Retinal pigment epithelial cell (primary cell): Measurements from ENCODE around the gene FAM241B.

Experiments used
- DNase-seq: peaks from one replicate; pipeline ENCODE4 v3.0.0-alpha.2; 2010; ENCODE audit warnings: low read depth
- H3K4me3 ChIP-seq: 2 replicates; pipeline ENCODE4 v1.5.1; 2011; ENCODE audit warnings: mild to moderate bottlenecking, low read length, control low read depth, moderate library complexity
- TF ChIP-seq, protein P1 (sequence below): conservative IDR thresholded peaks from 2 replicates; pipeline ENCODE4 v1.5.1; 2011; ENCODE audit warnings: low read depth, low read length, control low read depth, inconsistent platforms

Gene FAM241B

GRCh38 chr10:69629897-69630650 lies at the start of gene FAM241B:
Gene FAM241B (plus strand): TSS chr10:69630247. CDS start chr10:69631744, 1,497 bp downstream.
- H3K4me3 ChIP-seq = peak within 1 kb of the TSS; percentile 52
- DNase-seq = peak; percentile 9
- TF ChIP-seq, protein P1, sequence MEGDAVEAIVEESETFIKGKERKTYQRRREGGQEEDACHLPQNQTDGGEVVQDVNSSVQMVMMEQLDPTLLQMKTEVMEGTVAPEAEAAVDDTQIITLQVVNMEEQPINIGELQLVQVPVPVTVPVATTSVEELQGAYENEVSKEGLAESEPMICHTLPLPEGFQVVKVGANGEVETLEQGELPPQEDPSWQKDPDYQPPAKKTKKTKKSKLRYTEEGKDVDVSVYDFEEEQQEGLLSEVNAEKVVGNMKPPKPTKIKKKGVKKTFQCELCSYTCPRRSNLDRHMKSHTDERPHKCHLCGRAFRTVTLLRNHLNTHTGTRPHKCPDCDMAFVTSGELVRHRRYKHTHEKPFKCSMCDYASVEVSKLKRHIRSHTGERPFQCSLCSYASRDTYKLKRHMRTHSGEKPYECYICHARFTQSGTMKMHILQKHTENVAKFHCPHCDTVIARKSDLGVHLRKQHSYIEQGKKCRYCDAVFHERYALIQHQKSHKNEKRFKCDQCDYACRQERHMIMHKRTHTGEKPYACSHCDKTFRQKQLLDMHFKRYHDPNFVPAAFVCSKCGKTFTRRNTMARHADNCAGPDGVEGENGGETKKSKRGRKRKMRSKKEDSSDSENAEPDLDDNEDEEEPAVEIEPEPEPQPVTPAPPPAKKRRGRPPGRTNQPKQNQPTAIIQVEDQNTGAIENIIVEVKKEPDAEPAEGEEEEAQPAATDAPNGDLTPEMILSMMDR = peak; percentile 79

DNA sequence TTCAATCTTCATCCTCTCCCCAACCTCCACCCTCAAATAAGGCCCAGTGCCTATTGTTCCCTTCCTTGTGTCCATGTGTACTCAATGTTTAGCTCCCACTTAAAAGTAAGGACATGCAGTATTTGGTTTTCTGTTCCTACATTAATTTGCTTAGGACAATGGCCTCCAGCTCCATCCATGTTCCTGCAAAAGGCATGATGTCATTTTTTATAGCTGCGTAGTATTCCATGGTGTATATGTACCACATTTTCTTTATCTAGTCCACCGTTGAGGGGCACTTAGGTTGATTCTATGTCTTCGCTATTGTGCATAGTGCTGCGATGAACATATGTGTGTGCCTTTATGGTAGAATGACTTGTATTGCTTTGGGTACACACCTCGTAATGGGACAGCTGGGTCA lies 49.6 kb upstream of the FAM241B start:
- TF ChIP-seq, protein P1 = no peak
- DNase-seq = no peak
- H3K4me3 ChIP-seq = no peak overlapping the region

GRCh38 chr10:69583106-69583505 lies 46.9 kb upstream of the FAM241B start:
- no peak for DNase-seq
- TF ChIP-seq, protein P1 = no peak
- H3K4me3 ChIP-seq = no peak overlapping the region

DNA sequence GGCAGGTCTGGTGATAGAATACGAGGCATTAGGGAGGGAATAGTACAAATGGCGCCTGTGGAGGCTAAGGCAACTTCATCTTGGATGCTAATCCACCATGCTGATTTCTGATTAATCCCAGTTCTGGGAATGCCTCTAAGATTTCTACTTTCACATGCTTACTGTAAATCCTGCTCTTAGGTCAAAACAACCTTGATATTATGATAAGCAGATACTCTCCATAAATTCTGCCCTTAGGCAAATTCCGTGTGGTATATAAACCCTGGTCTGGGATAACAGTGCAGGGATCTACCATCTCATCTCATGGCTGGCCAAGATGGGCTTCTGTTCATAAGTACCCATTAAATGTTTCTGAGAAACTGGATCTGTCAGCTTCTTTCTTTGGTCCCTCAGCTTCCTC lies 45.4 kb upstream of the FAM241B start:
- TF ChIP-seq, protein P1 = no peak
- DNase-seq = no peak
- H3K4me3 ChIP-seq = no peak overlapping the region

- no peak overlapping the region for H3K4me3 ChIP-seq
- DNase-seq = no peak
- TF ChIP-seq, protein P1 = no peak
Measured at GRCh38 chr10:69588358-69588757, 41.7 kb upstream of the FAM241B start.

- no peak overlapping the region for H3K4me3 ChIP-seq
- DNase-seq = no peak
- TF ChIP-seq, protein P1 = no peak
Measured at GRCh38 chr10:69600761-69601330, 29.2 kb upstream of the FAM241B start.

DNA sequence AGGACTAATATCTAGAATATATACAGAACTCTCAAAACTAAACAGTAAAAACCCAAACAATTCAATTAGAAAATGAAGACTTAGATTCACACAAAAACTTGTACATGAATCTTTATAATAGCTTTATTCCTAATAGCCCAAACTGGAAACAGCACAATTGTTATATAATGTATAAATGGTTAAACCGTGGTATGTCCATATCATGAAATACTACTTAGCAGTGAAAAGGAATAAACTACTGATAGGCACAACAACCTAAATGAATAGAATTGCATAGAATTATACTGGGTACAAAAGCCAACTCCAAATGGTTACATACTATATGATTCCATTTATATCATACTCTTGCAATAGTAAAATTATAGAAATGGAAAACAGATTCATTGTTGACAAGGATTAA lies 21.0 kb upstream of the FAM241B start:
- no peak overlapping the region for H3K4me3 ChIP-seq
- DNase-seq = no peak
- TF ChIP-seq, protein P1 = no peak
